Measurements from ENCODE around the gene PRMT2. TPM values are rescaled to one million over a fixed set of nuclear protein-coding genes. Genes with fewer than 3 reads are reported as not detected.
"Not testable (repeated sequence)": the region's sequence is repeated elsewhere in the genome, so short reads cannot be mapped to it uniquely, and the experiment has no call there.

Gene PRMT2
- total RNA-seq, 1 donor from 2014 or later, result 58.7 TPM

GRCh38 chr21:46621457-46622182 is 13.9 kb upstream of the PRMT2 start:
- no peak for DNase-seq (ENCODE audit: low spot score)
- intact Hi-C loops (cut with micrococcal nuclease), result loop anchor here (1.0 kb wide), 1 partner anchor 12 kb away; no protein-coding TSS in a partner anchor

GRCh38 chr21:46622226-46622625 is 13.2 kb upstream of the PRMT2 start:
- H3K27ac Mint-ChIP-seq, result peak overlapping the region; percentile 87
- DNase-seq (ENCODE audit: low spot score), result peak; percentile 45
- H3K27me3 Mint-ChIP-seq (ENCODE audit: insufficient read depth), result peaks cover 3% of the 10 kb centered on the region
- peaks cover 20% of the 10 kb centered on the region for H3K4me1 Mint-ChIP-seq (ENCODE audit: low read depth)
- H3K4me3 Mint-ChIP-seq, result peak overlapping the region; percentile 57
- H3K36me3 Mint-ChIP-seq (ENCODE audit: low read depth), result peaks cover 1% of the 10 kb centered on the region
- intact Hi-C loops (cut with micrococcal nuclease), result loop anchor here (1.0 kb wide), 1 partner anchor 11 kb away; no protein-coding TSS in a partner anchor
- peaks cover 14% of the 10 kb centered on the region for H3K9me3 Mint-ChIP-seq

More at GRCh38 chr21:46621457-46622182, 13.9 kb upstream of the PRMT2 start:
- Mint-ChIP-seq H3K4me1 (ENCODE audit: low read depth) (peaks cover 20% of the 10 kb centered on the region), H3K27ac (peak overlapping the region; percentile 87), H3K9me3 (peaks cover 14% of the 10 kb centered on the region), H3K36me3 (ENCODE audit: low read depth) (peaks cover 1% of the 10 kb centered on the region), H3K27me3 (ENCODE audit: insufficient read depth) (peaks cover 3% of the 10 kb centered on the region), H3K4me3 (peak overlapping the region; percentile 57)

- intact Hi-C loops (cut with micrococcal nuclease), result no loop called here
- DNase-seq (ENCODE audit: low spot score), result no peak
- Mint-ChIP-seq H3K9me3 (peaks cover 17% of the 10 kb centered on the region), H3K27ac (no peak overlapping the region), H3K4me3 (no peak overlapping the region), H3K27me3 (ENCODE audit: insufficient read depth) (no peaks in the 10 kb centered on the region), H3K4me1 (ENCODE audit: low read depth) (peaks cover 20% of the 10 kb centered on the region), H3K36me3 (ENCODE audit: low read depth) (peaks cover 1% of the 10 kb centered on the region)
Measured at GRCh38 chr21:46624050-46624449, 11.4 kb upstream of the PRMT2 start.

- Mint-ChIP-seq H3K4me3 (no peak overlapping the region), H3K9me3 (peaks cover 17% of the 10 kb centered on the region), H3K36me3 (ENCODE audit: low read depth) (peaks cover 1% of the 10 kb centered on the region), H3K4me1 (ENCODE audit: low read depth) (peaks cover 20% of the 10 kb centered on the region), H3K27ac (no peak overlapping the region), H3K27me3 (ENCODE audit: insufficient read depth) (peaks cover 3% of the 10 kb centered on the region)
- intact Hi-C loops (cut with micrococcal nuclease), result no loop called here
- no peak for DNase-seq (ENCODE audit: low spot score)
Measured at GRCh38 chr21:46625759-46626158, 9.7 kb upstream of the PRMT2 start.

GRCh38 chr21:46626536-46626935 is 8.9 kb upstream of the PRMT2 start:
- H3K27ac Mint-ChIP-seq, result no peak overlapping the region
- H3K4me3 Mint-ChIP-seq, result no peak overlapping the region
- intact Hi-C loops (cut with micrococcal nuclease), result no loop called here

GRCh38 chr21:46626975-46627501 is 8.4 kb upstream of the PRMT2 start:
- Mint-ChIP-seq H3K9me3 (peaks cover 17% of the 10 kb centered on the region), H3K27me3 (ENCODE audit: insufficient read depth) (peaks cover 8% of the 10 kb centered on the region), H3K36me3 (ENCODE audit: low read depth) (peaks cover 1% of the 10 kb centered on the region), H3K4me1 (ENCODE audit: low read depth) (peaks cover 12% of the 10 kb centered on the region), H3K4me3 (no peak overlapping the region), H3K27ac (no peak overlapping the region)
- intact Hi-C loops (cut with micrococcal nuclease), result no loop called here
- DNase-seq (ENCODE audit: low spot score), result no peak

More at GRCh38 chr21:46626536-46626935, 8.9 kb upstream of the PRMT2 start:
- Mint-ChIP-seq H3K9me3 (peaks cover 17% of the 10 kb centered on the region), H3K27me3 (ENCODE audit: insufficient read depth) (peaks cover 7% of the 10 kb centered on the region), H3K36me3 (ENCODE audit: low read depth) (peaks cover 1% of the 10 kb centered on the region), H3K4me1 (ENCODE audit: low read depth) (peaks cover 17% of the 10 kb centered on the region)
- no peak for DNase-seq (ENCODE audit: low spot score)

GRCh38 chr21:46627726-46628125 is 7.7 kb upstream of the PRMT2 start:
- Mint-ChIP-seq H3K9me3 (peaks cover 17% of the 10 kb centered on the region), H3K4me1 (ENCODE audit: low read depth) (peaks cover 12% of the 10 kb centered on the region), H3K36me3 (ENCODE audit: low read depth) (no peaks in the 10 kb centered on the region), H3K27me3 (ENCODE audit: insufficient read depth) (peaks cover 8% of the 10 kb centered on the region), H3K27ac (no peak overlapping the region), H3K4me3 (no peak overlapping the region)
- no peak for DNase-seq (ENCODE audit: low spot score)
- intact Hi-C loops (cut with micrococcal nuclease), result no loop called here

GRCh38 chr21:46628868-46629267 is 6.6 kb upstream of the PRMT2 start:
- intact Hi-C loops (cut with micrococcal nuclease), result no loop called here
- Mint-ChIP-seq H3K27ac (no peak overlapping the region), H3K9me3 (peaks cover 17% of the 10 kb centered on the region), H3K27me3 (ENCODE audit: insufficient read depth) (peaks cover 8% of the 10 kb centered on the region), H3K36me3 (ENCODE audit: low read depth) (no peaks in the 10 kb centered on the region), H3K4me1 (ENCODE audit: low read depth) (peaks cover 18% of the 10 kb centered on the region), H3K4me3 (no peak overlapping the region)
- DNase-seq (ENCODE audit: low spot score), result no peak

GRCh38 chr21:46630915-46631314 is 4.6 kb upstream of the PRMT2 start:
- DNase-seq (ENCODE audit: low spot score); H3K4me3 Mint-ChIP-seq; H3K36me3 Mint-ChIP-seq (ENCODE audit: low read depth); H3K27ac Mint-ChIP-seq; H3K27me3 Mint-ChIP-seq (ENCODE audit: insufficient read depth); intact Hi-C loops (cut with micrococcal nuclease): not testable (repeated sequence)
- Mint-ChIP-seq H3K9me3 (peaks cover 11% of the 10 kb centered on the region), H3K4me1 (ENCODE audit: low read depth) (peaks cover 29% of the 10 kb centered on the region)

GRCh38 chr21:46633566-46633965 is 1.9 kb upstream of the PRMT2 start:
- Mint-ChIP-seq H3K9me3 (no peaks in the 10 kb centered on the region), H3K27ac (peak overlapping the region; percentile 90), H3K4me3 (peak overlapping the region; percentile 93), H3K36me3 (ENCODE audit: low read depth) (peaks cover 5% of the 10 kb centered on the region), H3K4me1 (ENCODE audit: low read depth) (peaks cover 53% of the 10 kb centered on the region), H3K27me3 (ENCODE audit: insufficient read depth) (peaks cover 9% of the 10 kb centered on the region)
- peak; percentile 27 for DNase-seq (ENCODE audit: low spot score)
- intact Hi-C loops (cut with micrococcal nuclease), result loop anchor here (1.0 kb wide), 1 partner anchor 11 kb away; no protein-coding TSS in a partner anchor

GRCh38 chr21:46634427-46634826 is 1.0 kb upstream of the PRMT2 start:
- intact Hi-C loops (cut with micrococcal nuclease), result no loop called here
- peaks cover 9% of the 10 kb centered on the region for H3K27me3 Mint-ChIP-seq (ENCODE audit: insufficient read depth)
- no peak for DNase-seq (ENCODE audit: low spot score)
- H3K4me1 Mint-ChIP-seq (ENCODE audit: low read depth), result peaks cover 62% of the 10 kb centered on the region
- no peaks in the 10 kb centered on the region for H3K9me3 Mint-ChIP-seq
- peaks cover 5% of the 10 kb centered on the region for H3K36me3 Mint-ChIP-seq (ENCODE audit: low read depth)
- H3K27ac Mint-ChIP-seq, result peak overlapping the region; percentile 90
- H3K4me3 Mint-ChIP-seq, result peak overlapping the region; percentile 93

- peaks cover 8% of the 10 kb centered on the region for H3K36me3 Mint-ChIP-seq (ENCODE audit: low read depth)
- intact Hi-C loops (cut with micrococcal nuclease), result loop anchor here (1.0 kb wide), 3 partner anchors 76 to 311 kb away; partner anchors contain the start of genes DIP2A and PCNT
Measured at GRCh38 chr21:46634966-46635323, 529 bp upstream of the PRMT2 start.

GRCh38 chr21:46636181-46636512 is 673 bp downstream of the PRMT2 start:
- peaks cover 69% of the 10 kb centered on the region for H3K4me1 Mint-ChIP-seq (ENCODE audit: low read depth)
- H3K36me3 Mint-ChIP-seq (ENCODE audit: low read depth), result peaks cover 14% of the 10 kb centered on the region
- H3K27ac Mint-ChIP-seq, result peak overlapping the region; percentile 88

More at GRCh38 chr21:46634966-46635323, 529 bp upstream of the PRMT2 start:
- no peaks in the 10 kb centered on the region for H3K9me3 Mint-ChIP-seq
- H3K4me3 Mint-ChIP-seq, result peak overlapping the region; percentile 93
- DNase-seq (ENCODE audit: low spot score), result no peak
- H3K27ac Mint-ChIP-seq, result peak overlapping the region; percentile 90
- peaks cover 67% of the 10 kb centered on the region for H3K4me1 Mint-ChIP-seq (ENCODE audit: low read depth)
- peaks cover 9% of the 10 kb centered on the region for H3K27me3 Mint-ChIP-seq (ENCODE audit: insufficient read depth)

More at GRCh38 chr21:46636181-46636512, 673 bp downstream of the PRMT2 start:
- no peaks in the 10 kb centered on the region for H3K9me3 Mint-ChIP-seq
- H3K4me3 Mint-ChIP-seq, result peak overlapping the region; percentile 93
- no peak for DNase-seq (ENCODE audit: low spot score)
- intact Hi-C loops (cut with micrococcal nuclease), result no loop called here
- peaks cover 6% of the 10 kb centered on the region for H3K27me3 Mint-ChIP-seq (ENCODE audit: insufficient read depth)

Measured in activated T-helper 1 cell treated with anti-CD3 and anti-CD28 coated beads, Interleukin-12 subunit alpha, Interleukin-12 subunit beta, Interleukin-2, Interleukin-4 antibody, amounts not matched to agents 30 ng/mL and 10 ng/mL and 1 ng/mL, durations not matched to agents 14 hours and 24 hours and 36 hours (primary cell).